VCaP (cell line): ENCODE measurements around the gene C19orf25.

ENCODE experiments used
- H3K27ac ChIP-seq: fragments of 450-650 bp; 2 replicates; pipeline ENCODE4 v1.5.1; 2017
- TF ChIP-seq, protein P1 (sequence below): fragments of 450-650 bp; conservative IDR thresholded peaks from 2 replicates; pipeline ENCODE4 v1.5.1; 2017; ENCODE audit warnings: mild to moderate bottlenecking, moderate library complexity

C19orf25 gene

DNA sequence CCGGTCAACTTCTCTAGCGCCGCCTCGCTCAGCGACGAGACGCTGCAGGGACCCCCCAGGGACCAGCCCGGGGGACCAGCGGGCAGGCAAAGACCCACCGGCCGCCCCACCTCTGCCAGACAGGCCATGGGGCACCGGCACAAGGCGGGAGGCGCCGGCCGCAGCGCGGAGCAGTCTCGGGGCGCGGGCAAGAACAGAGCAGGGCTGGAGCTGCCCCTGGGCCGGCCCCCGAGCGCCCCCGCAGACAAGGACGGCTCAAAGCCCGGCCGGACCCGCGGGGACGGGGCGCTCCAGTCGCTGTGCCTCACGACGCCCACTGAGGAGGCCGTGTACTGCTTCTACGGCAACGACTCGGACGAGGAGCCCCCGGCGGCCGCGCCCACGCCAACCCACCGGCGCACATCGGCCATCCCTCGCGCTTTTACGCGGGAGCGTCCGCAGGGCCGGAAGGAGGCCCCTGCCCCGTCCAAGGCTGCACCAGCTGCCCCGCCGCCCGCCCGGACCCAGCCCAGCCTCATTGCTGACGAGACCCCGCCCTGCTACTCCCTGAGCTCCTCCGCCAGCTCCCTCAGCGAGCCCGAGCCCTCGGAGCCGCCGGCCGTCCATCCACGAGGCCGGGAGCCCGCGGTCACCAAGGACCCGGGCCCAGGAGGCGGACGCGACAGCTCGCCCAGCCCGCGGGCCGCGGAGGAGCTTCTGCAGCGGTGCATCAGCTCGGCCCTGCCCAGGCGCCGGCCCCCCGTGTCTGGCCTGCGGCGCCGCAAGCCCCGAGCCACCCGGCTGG, 11.3 kb downstream of the C19orf25 start:
- H3K27ac ChIP-seq = no peak overlapping the region
- TF ChIP-seq, protein P1, sequence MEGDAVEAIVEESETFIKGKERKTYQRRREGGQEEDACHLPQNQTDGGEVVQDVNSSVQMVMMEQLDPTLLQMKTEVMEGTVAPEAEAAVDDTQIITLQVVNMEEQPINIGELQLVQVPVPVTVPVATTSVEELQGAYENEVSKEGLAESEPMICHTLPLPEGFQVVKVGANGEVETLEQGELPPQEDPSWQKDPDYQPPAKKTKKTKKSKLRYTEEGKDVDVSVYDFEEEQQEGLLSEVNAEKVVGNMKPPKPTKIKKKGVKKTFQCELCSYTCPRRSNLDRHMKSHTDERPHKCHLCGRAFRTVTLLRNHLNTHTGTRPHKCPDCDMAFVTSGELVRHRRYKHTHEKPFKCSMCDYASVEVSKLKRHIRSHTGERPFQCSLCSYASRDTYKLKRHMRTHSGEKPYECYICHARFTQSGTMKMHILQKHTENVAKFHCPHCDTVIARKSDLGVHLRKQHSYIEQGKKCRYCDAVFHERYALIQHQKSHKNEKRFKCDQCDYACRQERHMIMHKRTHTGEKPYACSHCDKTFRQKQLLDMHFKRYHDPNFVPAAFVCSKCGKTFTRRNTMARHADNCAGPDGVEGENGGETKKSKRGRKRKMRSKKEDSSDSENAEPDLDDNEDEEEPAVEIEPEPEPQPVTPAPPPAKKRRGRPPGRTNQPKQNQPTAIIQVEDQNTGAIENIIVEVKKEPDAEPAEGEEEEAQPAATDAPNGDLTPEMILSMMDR = no peak

DNA sequence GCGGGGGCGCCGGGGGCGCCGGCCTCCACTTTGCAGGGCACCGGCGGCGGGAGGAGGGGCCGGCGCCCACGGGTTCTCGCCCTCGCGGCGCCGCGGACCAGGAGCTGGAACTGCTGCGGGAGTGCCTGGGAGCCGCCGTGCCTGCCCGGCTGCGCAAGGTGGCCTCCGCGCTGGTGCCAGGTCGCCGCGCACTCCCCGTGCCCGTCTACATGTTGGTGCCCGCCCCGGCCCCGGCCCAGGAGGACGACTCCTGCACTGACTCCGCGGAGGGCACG, 11.9 kb downstream of the C19orf25 start:
- TF ChIP-seq, protein P1 = no peak
- H3K27ac ChIP-seq = no peak overlapping the region

DNA sequence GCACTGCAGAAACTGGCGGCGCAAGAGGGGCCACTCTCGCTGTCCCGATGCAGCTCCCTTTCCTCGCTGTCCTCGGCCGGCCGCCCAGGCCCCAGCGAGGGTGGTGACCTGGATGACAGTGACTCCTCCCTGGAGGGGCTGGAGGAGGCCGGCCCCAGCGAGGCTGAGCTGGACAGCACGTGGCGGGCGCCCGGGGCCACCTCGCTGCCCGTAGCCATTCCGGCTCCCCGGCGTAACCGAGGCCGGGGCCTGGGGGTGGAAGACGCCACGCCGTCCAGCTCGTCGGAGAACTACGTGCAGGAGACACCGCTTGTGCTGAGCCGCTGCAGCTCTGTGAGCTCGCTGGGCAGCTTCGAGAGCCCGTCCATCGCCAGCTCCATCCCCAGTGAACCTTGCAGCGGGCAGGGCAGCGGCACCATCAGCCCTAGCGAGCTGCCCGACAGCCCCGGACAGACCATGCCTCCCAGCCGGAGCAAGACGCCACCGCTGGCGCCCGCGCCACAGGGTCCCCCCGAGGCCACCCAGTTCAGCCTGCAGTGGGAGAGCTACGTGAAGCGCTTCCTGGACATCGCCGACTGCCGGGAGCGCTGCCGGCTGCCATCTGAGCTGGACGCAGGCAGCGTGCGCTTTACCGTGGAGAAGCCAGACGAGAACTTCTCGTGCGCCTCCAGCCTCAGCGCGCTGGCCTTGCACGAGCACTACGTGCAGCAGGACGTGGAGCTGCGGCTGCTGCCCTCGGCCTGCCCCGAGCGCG, 12.4 kb downstream of the C19orf25 start:
- TF ChIP-seq, protein P1 = no peak
- no peak overlapping the region for H3K27ac ChIP-seq

DNA sequence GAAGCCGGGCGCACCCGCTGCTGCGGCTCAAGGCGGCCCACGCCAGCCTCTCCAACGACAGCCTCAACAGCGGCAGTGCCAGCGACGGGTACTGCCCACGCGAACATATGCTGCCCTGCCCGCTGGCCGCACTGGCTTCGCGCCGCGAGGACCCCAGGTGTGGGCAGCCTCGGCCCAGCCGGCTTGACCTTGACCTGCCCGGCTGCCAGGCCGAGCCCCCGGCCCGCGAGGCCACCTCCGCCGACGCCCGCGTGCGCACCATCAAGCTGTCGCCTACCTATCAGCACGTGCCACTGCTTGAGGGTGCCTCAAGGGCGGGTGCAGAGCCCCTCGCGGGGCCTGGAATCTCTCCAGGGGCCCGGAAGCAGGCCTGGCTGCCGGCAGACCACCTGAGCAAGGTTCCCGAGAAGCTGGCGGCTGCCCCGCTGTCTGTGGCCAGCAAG, 13.0 kb downstream of the C19orf25 start:
- H3K27ac ChIP-seq = peak overlapping the region; percentile 52; the same call in 1 of the 2 replicates
- TF ChIP-seq, protein P1 = peak; percentile 31

DNA sequence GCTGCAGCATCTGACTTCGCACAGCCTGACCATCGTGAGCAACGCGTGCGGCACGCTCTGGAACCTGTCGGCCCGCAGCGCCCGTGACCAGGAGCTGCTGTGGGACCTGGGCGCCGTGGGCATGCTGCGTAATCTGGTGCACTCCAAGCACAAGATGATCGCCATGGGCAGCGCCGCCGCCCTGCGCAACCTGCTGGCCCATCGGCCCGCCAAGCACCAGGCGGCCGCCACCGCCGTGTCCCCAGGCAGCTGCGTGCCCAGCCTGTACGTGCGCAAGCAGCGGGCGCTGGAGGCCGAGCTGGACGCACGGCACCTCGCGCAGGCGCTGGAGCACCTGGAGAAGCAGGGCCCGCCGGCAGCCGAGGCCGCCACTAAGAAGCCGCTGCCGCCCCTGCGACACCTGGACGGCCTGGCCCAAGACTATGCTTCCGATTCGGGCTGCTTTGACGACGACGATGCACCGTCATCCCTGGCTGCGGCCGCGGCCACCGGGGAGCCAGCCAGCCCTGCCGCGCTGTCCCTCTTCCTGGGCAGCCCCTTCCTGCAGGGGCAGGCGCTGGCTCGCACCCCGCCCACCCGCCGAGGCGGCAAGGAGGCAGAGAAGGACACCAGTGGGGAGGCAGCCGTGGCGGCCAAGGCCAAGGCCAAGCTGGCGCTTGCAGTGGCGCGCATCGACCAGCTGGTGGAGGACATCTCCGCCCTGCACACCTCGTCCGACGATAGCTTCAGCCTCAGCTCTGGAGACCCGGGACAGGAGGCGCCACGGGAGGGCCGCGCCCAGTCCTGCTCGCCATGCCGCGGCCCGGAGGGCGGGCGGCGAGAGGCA, 13.6 kb downstream of the C19orf25 start:
- H3K27ac ChIP-seq = peak overlapping the region; percentile 52
- TF ChIP-seq, protein P1 = peak; percentile 72

DNA sequence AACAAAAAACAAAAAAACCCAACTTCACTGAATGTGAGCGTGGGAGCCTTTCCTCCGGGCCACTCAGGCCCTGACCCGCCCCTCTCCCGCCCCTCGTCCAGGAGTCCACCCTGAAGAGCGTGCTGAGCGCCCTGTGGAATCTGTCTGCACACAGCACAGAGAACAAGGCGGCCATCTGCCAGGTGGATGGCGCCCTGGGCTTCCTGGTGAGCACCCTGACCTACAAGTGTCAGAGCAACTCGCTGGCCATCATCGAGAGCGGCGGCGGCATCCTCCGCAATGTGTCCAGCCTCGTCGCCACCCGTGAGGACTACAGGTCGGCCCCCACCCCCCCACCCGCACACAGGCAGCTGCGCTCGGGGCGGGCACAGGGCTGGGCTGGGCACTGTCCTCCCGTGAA, 17.2 kb downstream of the C19orf25 start:
- no peak overlapping the region for H3K27ac ChIP-seq
- TF ChIP-seq, protein P1 = no peak
